ENCODE results near the gene GALNT10. TPM values are rescaled to one million over a fixed set of nuclear protein-coding genes. Genes with fewer than 3 reads are reported as not detected.

Gene GALNT10
- polyA plus RNA-seq, 1 of the 3 experiments (the other 2 are of a cell fraction), result 56.3 TPM

DNA sequence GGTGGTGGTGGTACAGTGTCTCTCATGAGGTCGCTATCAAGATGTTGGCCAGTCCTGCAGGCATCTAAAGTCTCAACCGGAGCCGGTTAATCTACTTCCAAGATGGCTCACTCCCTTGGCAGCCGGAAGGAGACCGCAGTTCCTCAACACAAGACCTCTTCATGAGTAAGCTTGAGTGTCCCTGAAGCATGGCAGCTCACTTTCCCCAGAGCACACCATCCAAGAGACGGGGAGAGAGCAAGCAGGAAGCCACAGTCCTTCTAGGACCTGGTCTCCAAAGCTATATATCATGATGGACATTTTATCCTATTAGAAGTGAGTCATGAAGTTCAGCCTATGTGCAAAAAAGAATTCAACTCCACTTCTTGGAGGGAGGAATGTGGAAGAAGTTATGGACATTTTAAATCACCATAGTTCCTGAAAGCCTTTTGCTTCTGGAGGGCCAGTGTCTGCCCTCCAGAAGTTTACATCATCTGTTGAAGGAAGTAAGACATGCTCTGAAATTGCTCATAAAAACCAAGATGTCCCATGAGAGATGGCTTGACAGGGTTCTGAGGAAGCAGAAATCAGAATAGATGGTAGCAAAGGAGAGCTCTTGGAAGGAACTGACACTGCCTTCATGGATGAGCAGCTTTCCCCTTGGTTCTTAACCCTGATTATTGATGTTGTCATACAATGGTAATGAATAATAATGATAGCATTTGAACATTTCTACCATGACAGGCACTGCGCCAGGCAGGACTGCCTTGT lies 21.3 kb downstream of the GALNT10 start:
- no peaks in the 10 kb centered on the region for H3K9me2 ChIP-seq
- H3K79me2 ChIP-seq (ENCODE audit: insufficient read depth), result peaks cover 86% of the 10 kb centered on the region
- H3F3A ChIP-seq (replicated peaks; ENCODE audit: insufficient read depth), result peaks cover 43% of the 10 kb centered on the region
- H3K4me2 ChIP-seq, result peak overlapping the region; percentile 11; the same call in 1 of the 2 replicates
- no peak overlapping the region for H3K9ac ChIP-seq
- H4K20me1 ChIP-seq (ENCODE audit: insufficient read depth), result no peaks in the 10 kb centered on the region
- H3K4me3 ChIP-seq (ENCODE audit: low read depth in 2 of 2, low read length in 1 of 2), result no peak overlapping the region
- DNase-seq, result no peak
- POLR2A ChIA-PET, result no interaction called here
- H3K4me1 ChIP-seq (ENCODE audit: control insufficient read depth in 1 of 2, insufficient read depth in 2 of 2, low read depth in 1 of 2, low read length in 1 of 2), result peaks cover 9 to 33% of the 10 kb centered on the region in 2 experiments
- H3K9me3 ChIP-seq, result no peaks in the 10 kb centered on the region
- H3K36me3 ChIP-seq (replicated peaks in 1 of 2; ENCODE audit: control insufficient read depth in 1 of 2, insufficient read depth in 2 of 2, low read length in 1 of 2), result peaks cover 2 to 13% of the 10 kb centered on the region in 2 experiments
- WGBS (ENCODE audit: low lambda C conversion rate), result 37% methylated on average over 7 of the region's 7 CpGs
- H2AFZ ChIP-seq (ENCODE audit: low read depth), result no peak overlapping the region
- peak overlapping the region; percentile 16 to 76; a peak in 3 of 4 replicates for H3K27ac ChIP-seq (ENCODE audit: low read depth in 2 of 2, low read length in 1 of 2)
- CTCF ChIA-PET, result interaction anchor here (1.0 kb wide), 1 partner anchor 15 kb away, joined by 4 read pairs; no protein-coding TSS in a partner anchor
- H3K27me3 ChIP-seq (ENCODE audit: insufficient read depth), result no peaks in the 10 kb centered on the region
- TF ChIP-seq, protein P1, sequence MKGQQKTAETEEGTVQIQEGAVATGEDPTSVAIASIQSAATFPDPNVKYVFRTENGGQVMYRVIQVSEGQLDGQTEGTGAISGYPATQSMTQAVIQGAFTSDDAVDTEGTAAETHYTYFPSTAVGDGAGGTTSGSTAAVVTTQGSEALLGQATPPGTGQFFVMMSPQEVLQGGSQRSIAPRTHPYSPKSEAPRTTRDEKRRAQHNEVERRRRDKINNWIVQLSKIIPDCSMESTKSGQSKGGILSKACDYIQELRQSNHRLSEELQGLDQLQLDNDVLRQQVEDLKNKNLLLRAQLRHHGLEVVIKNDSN (IDR thresholded peaks at IDR 0.05; ENCODE audit: borderline replicate concordance, low read depth), result no peak
- TF ChIP-seq CHD2 (IDR thresholded peaks at IDR 0.05; ENCODE audit: low read length, partially characterized antibody) (no peak), NFIC (IDR thresholded peaks at IDR 0.05; ENCODE audit: borderline replicate concordance) (peak; percentile 26), POLR2AphosphoS5 (IDR thresholded peaks at IDR 0.05; ENCODE audit: low read depth, low read length) (no peak), TCF12 (IDR thresholded peaks at IDR 0.05) (peak; percentile 9; the same call in 1 of the 2 replicates), TAF1 (IDR thresholded peaks at IDR 0.05; ENCODE audit: borderline replicate concordance, low read depth, low read length) (0 out of 2 replicates have a peak, but pooled peaks have one; percentile 4), RAD21 (IDR thresholded peaks at IDR 0.05; ENCODE audit: low read length) (no peak), EZH2phosphoT487 (IDR thresholded peaks at IDR 0.05; ENCODE audit: borderline replicate concordance, low read depth) (no peak), GATA2 (CRISPR knock-in tag; IDR thresholded peaks at IDR 0.05) (no peak), FOXM1 (IDR thresholded peaks at IDR 0.05; ENCODE audit: low read depth) (no peak), EP300 (IDR thresholded peaks at IDR 0.05; ENCODE audit: borderline replicate concordance in 1 of 2, low read depth in 1 of 2, low read length in 1 of 2) (peak in 1 of 2 experiments; percentile 36; a peak in 1 of 4 replicates), RXRA (IDR thresholded peaks at IDR 0.05; ENCODE audit: borderline replicate concordance, low read depth) (peak; percentile 53; the same call in 1 of the 2 replicates), JUND (IDR thresholded peaks at IDR 0.05) (no peak; the same call in 1 of the 2 replicates), TEAD4 (IDR thresholded peaks at IDR 0.05; ENCODE audit: borderline replicate concordance, insufficient read depth) (peak; percentile 57), SIN3A (IDR thresholded peaks at IDR 0.05; ENCODE audit: borderline replicate concordance, low read depth, low read length) (no peak), YY1 (IDR thresholded peaks at IDR 0.05; ENCODE audit: low read depth) (peak; percentile 73; the same call in 1 of the 2 replicates), GABPA (IDR thresholded peaks at IDR 0.05; ENCODE audit: low read depth) (peak; percentile 30; the same call in 1 of the 2 replicates), RFX5 (IDR thresholded peaks at IDR 0.05; ENCODE audit: low read length) (no peak), MEF2A (IDR thresholded peaks at IDR 0.05; ENCODE audit: borderline replicate concordance, low read depth) (no peak)
- TF ChIP-seq, protein P2, sequence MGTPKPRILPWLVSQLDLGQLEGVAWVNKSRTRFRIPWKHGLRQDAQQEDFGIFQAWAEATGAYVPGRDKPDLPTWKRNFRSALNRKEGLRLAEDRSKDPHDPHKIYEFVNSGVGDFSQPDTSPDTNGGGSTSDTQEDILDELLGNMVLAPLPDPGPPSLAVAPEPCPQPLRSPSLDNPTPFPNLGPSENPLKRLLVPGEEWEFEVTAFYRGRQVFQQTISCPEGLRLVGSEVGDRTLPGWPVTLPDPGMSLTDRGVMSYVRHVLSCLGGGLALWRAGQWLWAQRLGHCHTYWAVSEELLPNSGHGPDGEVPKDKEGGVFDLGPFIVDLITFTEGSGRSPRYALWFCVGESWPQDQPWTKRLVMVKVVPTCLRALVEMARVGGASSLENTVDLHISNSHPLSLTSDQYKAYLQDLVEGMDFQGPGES (IDR thresholded peaks at IDR 0.05; ENCODE audit: low read depth, low read length), result no peak
- TF ChIP-seq, protein P3, sequence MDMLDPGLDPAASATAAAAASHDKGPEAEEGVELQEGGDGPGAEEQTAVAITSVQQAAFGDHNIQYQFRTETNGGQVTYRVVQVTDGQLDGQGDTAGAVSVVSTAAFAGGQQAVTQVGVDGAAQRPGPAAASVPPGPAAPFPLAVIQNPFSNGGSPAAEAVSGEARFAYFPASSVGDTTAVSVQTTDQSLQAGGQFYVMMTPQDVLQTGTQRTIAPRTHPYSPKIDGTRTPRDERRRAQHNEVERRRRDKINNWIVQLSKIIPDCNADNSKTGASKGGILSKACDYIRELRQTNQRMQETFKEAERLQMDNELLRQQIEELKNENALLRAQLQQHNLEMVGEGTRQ (IDR thresholded peaks at IDR 0.05; ENCODE audit: borderline replicate concordance, low read depth, low read length), result no peak
- TF ChIP-seq, protein P4, sequence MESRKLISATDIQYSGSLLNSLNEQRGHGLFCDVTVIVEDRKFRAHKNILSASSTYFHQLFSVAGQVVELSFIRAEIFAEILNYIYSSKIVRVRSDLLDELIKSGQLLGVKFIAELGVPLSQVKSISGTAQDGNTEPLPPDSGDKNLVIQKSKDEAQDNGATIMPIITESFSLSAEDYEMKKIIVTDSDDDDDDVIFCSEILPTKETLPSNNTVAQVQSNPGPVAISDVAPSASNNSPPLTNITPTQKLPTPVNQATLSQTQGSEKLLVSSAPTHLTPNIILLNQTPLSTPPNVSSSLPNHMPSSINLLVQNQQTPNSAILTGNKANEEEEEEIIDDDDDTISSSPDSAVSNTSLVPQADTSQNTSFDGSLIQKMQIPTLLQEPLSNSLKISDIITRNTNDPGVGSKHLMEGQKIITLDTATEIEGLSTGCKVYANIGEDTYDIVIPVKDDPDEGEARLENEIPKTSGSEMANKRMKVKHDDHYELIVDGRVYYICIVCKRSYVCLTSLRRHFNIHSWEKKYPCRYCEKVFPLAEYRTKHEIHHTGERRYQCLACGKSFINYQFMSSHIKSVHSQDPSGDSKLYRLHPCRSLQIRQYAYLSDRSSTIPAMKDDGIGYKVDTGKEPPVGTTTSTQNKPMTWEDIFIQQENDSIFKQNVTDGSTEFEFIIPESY (IDR thresholded peaks at IDR 0.05; ENCODE audit: borderline replicate concordance, low read depth), result no peak
- TF ChIP-seq, protein P5, sequence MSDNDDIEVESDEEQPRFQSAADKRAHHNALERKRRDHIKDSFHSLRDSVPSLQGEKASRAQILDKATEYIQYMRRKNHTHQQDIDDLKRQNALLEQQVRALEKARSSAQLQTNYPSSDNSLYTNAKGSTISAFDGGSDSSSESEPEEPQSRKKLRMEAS (IDR thresholded peaks at IDR 0.05; ENCODE audit: low read depth), result peak; percentile 75; the same call in 1 of the 2 replicates
- TF ChIP-seq, protein P6, sequence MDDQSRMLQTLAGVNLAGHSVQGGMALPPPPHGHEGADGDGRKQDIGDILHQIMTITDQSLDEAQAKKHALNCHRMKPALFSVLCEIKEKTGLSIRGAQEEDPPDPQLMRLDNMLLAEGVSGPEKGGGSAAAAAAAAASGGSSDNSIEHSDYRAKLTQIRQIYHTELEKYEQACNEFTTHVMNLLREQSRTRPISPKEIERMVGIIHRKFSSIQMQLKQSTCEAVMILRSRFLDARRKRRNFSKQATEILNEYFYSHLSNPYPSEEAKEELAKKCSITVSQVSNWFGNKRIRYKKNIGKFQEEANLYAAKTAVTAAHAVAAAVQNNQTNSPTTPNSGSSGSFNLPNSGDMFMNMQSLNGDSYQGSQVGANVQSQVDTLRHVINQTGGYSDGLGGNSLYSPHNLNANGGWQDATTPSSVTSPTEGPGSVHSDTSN (IDR thresholded peaks at IDR 0.05), result peak; percentile 88
